GM18505 (cell line): ENCODE data around the gene GPC5.

Source experiments
- ATAC-seq: cut with Tn5 transposase; IDR thresholded peaks from one replicate; pipeline ENCODE4 v1.9.1; 2021; ENCODE audit not compliant: unreplicated experiment
- POLR2A ChIP-seq: IDR thresholded peaks from 4 replicates; pipeline ENCODE4 v1.6.1; 2011; ENCODE audit warnings: borderline replicate concordance; ENCODE audit not compliant: insufficient read depth, insufficient read length; ENCODE audit errors: extremely low read depth

Gene GPC5

DNA sequence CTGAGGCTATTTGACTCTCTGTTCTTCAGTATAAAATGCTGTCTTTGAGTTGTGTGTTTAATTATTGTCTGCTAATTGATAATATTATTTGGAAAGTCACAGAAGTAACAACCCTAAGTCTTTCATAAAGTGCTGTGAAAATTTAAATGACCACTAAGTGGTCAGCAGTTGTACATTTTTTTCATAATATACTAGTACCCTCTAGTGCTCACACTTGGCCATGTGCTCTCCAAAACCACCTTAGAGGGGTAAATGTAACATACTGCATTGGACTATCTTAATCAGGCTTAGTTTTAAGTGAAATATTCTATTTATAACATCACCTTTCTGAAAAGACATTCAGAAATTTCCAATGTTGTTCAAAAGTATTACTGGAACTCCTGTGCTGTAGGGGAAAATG is 745.3 kb downstream of the GPC5 start:
- TF ChIP-seq POLR2A: no peak
- no peak for ATAC-seq

DNA sequence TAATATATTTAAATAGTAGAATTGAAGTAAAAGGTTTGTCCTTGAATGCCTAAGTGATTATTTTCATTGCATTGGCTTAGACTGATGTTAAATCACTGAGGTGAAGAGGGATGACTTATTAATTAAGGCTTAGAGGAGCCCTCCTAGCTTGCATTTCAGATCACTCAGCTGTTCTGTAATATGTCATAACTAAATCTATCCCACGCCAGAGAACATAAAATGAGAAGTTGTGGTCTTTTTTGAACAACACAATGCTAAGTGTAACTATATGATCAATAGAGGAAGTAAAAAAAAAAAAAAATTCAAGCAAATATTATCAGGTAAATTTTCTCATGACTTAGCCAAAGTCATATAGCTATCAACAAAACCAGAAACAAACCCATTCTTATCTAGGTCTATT is 752.2 kb downstream of the GPC5 start:
- TF ChIP-seq POLR2A: no peak
- no peak for ATAC-seq

DNA sequence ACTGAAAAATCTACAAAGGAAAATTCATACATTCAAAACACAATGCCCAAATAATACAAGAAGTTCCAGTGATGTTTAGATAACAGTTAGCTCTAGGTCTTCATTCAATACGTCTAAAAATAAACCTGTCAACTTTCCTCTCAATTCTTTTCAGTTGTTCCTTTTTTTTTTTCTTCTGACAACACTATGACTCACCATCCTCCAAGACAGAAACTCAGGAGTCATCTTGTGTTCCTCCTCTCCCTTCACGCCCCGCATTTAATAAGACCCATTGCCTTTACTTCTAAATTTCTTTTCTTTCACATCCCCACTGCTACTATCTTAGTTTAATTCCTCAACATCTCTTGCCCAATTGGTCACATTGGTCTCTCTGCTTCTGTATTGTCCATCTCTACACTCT is 759.9 kb downstream of the GPC5 start:
- TF ChIP-seq POLR2A: no peak
- no peak for ATAC-seq

DNA sequence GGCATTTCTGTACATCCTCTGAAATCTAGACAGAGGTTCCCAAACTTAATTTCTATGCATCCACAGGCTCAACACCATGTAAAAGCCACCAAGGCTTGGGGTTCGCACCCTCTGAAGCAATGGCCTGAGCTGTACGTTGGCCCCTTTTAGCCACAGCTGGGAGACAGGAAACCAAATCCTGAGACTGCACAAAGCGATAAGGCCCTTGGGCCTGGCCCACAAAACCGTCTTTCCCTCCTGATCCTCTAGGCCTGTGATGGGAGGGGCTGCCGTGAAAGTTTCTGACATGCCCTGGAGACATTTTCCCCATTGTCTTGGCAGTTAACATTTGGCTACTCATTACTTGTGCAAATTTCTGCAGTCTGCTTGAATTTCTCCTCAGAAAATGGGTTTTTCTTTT is 766.4 kb downstream of the GPC5 start:
- no peak for ATAC-seq
- no peak for TF ChIP-seq POLR2A

DNA sequence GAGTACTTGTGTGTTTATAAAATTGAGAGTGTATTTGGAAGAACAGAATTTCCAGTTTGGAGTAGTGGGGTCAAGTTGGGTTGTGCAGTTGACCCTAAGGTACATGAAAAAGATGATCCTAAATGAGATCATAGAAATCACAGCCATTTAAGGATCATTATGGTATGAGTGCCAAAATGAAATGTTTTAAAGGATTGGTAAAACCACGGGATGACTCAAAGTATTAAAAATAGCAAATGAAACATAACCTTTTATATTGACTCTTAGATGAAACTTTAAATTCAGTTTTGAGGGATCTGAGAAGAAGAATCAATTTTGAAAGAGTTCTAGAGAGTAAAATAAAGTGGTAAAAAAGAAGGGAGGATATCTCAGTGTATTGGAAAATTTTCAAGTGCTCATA is 773.8 kb downstream of the GPC5 start:
- no peak for TF ChIP-seq POLR2A
- ATAC-seq: no peak

DNA sequence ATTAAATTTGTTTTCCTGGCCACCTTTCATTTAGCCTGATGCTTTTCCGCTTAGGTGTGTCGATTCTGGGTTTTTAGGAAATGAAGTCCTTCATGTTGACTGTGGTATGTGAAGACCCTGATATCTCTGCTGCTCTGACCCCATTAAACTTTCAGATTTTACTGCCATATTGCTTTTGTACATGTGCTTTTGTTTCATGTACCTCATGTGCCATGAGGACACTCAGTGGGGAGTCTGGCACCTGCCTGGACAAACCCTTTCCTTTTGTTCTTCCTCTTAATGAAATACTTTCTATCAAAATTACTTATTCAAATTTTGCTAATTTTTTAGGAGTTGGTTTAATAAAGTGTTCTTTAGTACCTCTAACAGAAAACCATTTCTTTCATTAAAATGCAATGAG is 774.8 kb downstream of the GPC5 start:
- no peak for ATAC-seq
- TF ChIP-seq POLR2A: no peak

DNA sequence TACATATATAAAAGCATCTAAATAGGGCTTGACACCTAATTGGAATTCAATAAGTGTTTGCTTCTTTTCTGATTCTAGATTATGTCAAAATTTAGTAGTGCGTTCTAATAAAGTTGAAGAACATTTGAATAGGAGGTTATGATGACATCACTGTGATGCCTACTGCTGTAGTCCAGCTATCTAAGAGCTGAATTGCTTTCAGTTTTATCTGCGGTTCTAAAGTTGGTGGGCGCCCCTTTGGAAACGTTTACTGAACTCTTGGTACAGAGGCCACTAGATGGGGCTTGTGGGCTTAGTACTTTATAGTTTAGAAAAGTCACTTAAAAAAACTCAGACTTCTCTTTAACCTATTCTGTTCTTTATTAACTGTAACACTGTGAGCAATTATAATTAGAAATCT is 776.9 kb downstream of the GPC5 start:
- no peak for TF ChIP-seq POLR2A
- no peak for ATAC-seq

DNA sequence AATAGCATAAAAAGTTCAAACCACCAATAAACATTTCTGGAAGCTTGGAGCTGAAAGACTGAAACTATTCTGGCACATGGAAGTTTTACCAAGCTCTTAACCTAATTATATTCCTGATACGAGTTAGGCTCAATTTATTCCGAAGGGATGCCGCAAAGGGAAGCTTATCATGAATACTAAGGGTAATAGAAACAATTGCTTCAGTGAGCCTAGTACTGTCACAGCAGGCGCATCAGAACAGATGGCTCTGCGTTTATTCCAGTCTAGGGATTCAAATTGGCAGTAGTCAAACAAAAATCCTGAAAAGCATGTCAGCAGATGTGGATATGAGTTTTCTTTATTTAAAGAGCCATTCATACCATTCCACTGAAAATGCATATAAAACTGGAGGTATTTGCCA is 779.5 kb downstream of the GPC5 start:
- no peak for TF ChIP-seq POLR2A
- ATAC-seq: no peak

DNA sequence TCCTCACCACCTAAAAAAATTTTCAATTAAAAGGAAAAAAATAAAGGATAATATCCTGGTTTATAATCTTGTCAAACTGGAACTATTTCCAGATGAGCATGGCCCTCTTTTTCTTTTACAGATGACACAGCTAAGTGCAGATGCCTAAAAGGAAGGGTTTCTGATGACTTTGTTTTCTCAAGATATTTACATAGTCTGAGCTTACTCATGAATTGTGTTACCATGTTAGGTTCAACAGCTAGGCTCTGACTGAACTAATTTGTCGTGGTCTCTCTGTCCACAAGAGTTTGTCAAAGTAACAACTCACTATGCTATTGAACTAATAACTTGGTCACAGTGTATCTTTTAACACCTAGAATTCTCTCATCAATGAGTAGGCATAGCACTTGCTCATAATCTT is 780.8 kb downstream of the GPC5 start:
- no peak for ATAC-seq
- TF ChIP-seq POLR2A: no peak

DNA sequence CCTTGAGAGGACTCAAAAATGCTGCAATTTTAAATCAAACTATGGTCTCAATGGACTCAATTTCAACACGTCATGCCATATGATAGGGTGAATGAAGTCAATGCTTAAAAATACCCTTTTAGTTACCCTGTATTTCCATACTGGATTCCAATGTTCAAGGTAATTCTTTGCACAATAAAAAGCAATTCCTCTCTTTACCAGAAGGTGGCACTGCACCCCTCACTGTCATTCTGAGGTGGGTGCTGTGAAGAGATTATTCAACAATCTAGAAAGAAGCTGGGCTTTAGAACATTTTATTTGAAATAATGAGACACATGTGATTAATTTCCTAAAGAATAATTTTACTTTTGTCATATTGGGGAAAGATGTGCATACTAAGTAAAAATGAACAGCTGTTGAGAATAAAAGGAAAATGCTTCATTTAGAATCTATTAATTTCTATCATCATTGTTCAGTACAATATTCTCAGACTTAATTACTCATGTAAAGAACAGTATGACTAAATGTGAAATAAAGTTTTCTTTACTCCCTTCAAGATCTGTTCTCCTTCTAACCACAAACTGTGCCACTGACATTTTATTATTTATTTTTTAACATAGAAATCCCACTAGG is 789.1 kb downstream of the GPC5 start:
- ATAC-seq: peak; percentile 89
- no peak for TF ChIP-seq POLR2A

DNA sequence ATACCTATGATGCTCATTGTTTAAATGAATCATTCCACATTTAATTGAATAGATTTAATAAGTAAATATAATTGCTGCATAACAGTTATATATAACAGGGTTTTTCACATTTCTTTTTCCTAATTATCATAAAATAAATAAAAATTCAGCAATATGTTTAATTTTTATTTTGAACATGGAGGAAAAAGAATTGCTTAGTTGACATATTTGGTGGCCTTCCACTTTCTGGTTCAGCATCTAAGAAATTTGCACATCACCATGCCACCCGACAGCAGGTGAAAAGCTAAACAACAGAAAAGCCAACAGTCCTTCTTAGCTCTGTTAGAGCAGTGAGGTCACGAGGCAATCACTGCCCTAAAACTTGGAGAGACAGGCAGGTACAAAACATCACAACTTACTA is 790.2 kb downstream of the GPC5 start:
- ATAC-seq: no peak
- no peak for TF ChIP-seq POLR2A

DNA sequence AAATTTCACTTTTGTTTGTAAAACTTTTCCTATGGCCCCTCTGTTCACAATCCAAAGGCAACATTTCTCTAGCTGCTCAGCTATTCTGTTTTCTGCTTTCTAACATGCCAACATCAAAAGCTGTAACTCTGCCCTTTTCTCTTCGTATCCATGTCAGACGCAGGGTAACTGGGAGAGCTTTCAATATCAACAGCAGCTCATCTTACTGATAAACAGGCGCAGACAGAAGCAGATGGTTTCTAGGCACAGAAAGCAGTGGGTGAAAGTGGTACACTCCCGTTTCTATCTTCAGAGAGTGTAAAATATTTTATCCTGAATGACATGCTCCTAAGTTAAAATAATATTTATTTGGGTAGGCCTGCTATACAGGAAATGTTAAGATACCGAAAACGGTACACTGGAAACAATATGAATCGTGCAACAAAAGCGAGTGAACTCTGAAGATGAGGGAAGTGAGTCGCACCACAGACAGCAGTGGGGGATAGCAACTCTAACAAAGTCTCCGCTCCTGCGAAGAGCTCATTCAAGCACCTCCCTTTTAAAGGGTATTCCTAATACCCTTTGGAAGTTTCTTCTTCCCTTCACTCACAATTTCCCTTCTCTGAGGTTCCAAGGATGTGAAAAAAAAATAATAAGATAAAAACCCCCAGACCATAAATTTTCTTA is 798.3 kb downstream of the GPC5 start:
- ATAC-seq: no peak
- no peak for TF ChIP-seq POLR2A

DNA sequence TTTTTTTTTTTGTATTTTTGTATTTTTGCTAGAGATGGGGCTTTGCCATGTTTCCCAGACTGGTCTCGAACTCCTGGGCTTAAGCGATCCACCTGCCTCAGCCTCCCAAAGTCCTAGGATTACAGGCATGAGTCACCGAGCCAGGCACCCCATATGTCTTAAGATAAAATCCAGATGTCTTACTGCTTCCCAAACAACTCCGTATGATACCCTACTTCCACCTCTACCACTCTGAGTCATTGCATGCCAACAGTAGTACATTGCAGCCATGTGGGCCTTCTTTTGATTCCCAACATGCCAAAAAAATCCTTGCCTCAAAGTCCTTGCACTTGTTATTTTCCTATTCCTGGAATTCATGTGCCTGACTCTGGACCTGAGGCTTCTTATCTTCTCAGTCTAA is 799.2 kb downstream of the GPC5 start:
- ATAC-seq: no peak
- TF ChIP-seq POLR2A: no peak

DNA sequence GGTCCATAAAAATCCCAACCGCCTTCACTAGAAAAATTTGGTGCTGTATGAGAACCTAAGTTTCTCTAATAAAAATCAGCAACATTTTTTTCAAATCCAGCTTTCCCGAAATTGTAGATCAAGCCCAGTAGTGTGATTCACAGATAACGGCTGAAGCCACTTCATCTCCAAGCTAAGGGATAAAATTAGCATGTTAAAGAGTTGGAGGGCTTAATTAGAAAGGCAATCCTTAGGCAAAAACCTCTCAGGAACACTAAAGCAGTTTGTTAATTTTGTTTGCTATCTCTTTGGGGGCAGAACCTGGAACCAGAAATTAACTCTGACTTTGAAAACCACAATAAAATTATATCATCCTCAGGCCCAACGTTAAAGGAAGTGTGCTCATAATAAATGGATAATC is 820.2 kb downstream of the GPC5 start:
- no peak for ATAC-seq
- TF ChIP-seq POLR2A: no peak

DNA sequence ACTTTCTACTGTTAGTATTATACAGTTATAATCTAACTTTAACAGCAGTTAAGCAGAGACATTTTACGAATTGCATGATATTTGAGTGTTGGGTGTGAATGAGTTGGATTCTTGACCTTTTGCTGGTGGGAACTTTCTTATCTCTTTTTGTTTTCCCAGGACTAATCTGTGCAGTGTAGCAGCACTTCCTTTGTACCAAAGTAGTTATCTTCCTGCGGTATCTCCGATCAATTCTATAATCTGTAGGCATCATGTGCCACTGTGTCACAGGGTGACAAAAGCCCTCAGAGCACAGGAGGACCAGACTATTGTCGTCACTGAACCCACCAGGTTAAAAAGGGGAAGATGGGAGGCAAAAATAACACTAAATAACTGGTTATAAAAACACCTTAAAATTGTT is 823.5 kb downstream of the GPC5 start:
- ATAC-seq: no peak
- TF ChIP-seq POLR2A: no peak
